ENCODE data around the gene HERC5.
"Not testable (repeated sequence)": the region's sequence is repeated elsewhere in the genome, so short reads cannot be mapped to it uniquely, and the experiment has no call there.

HERC5 gene

DNA sequence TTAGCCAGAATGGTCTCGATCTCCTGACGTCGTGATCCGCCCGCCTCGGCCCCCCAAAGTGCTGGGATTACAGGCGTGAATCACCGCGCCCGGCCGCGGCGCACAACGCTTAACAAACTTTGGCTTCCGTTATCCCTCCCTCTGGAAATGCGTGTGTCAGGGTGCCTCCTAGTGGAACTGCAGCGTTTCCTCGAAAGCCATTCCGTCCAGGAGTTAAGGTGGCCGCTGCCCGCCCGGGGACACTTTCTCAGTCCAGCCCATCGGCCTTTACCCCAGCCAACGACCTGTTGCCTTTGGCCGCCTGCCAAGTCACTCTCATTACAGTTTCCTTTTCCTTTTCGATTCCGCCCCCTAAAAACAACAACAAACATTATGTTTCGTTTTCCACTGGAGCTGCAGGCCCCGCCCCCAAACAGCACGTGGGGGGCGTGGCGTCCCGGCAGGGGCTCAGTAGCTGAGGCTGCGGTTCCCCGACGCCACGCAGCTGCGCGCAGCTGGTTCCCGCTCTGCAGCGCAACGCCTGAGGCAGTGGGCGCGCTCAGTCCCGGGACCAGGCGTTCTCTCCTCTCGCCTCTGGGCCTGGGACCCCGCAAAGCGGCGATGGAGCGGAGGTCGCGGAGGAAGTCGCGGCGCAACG is at the start of gene HERC5:
TSS of gene HERC5 (plus strand) at position 450 of the 637 bp plus-strand sequence. CDS start at position 601, 151 bp downstream.
- DNase-seq = peak; percentile 49

DNA sequence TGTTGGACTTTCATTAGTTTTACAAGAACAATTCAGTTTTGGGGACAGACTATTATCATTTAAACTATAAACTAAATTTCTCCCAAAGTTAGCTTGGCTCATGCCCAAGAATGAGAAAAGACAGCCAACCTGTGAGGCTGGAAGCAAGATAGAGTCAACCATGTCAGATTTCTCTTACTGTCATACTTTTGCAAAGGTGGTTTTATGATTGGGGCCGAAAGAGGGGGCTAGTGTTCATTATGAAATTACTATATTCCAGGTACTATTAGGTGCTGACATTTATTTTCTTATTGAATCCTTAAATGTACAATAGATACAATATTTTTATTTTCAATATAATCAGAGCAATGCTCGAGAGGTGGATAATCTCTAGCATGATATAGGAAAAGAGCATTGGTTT is 47.7 kb upstream of the HERC5 start:
- DNase-seq = no peak

DNA sequence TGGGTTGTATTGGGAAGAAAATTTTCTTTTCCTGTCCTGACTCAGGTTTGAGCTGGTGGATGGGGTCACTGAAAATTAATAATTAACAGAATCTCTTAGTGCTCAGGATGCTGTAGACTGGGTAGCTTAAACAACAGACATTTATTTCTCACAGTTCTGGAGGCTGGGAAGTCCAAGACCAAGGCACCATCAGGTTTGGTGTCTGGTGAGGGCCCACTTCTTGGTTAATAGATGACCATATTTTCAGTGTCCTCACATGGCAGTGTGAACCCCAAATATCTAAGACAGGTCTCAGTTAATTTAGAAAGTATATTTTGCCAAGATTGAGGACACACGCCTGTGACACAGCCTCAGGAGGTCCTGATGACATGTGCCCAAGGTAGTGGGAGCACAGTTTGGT is 47.1 kb upstream of the HERC5 start:
- DNase-seq = no peak

DNA sequence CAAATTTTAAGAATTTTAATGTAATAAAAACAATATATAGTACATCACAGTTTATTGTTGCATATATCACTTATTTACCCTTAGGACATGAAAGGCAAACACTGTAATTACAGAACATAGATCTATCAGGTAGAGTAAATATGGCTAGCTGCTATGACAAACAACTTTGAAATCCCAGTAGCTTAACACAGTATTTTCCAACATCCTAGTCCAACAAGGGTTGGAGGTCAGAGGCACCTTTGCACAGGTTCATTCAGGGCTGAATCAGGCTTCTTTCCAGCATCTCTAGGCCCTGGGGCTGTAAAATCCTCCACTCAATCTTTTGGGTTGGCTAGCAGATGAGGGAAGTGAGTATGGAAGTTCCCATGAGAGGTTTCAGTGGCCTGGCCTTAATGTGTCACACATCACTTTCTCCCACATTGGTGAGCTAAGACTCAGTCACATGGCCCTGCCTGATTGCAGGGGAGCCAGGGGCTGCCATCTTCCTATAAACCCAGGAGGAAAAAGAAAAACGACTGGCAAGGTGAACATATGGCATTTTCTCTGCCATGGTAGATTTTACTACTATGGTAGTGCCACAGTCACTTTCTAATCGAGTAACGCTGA is 45.3 kb upstream of the HERC5 start:
- no peak for DNase-seq

DNA sequence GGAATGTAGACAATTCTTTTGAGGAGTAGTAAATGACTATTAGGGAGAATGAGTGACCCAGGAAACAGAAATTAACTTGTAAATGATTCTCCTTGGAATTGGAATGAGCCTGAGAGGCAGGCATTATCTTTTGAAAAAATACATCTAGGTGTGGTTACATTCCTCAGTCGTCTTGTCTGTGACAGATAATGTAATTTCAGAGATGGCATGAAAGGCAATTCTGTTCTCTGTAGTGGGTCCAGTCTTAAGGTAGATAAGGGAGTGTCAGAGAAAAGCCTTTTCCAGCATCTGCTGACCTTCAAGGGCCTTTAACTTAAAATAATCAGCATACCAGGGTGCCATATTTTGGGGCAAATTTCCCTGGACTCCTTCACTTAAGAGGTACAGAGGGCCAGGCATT is 43.1 kb upstream of the HERC5 start:
- DNase-seq = no peak

DNA sequence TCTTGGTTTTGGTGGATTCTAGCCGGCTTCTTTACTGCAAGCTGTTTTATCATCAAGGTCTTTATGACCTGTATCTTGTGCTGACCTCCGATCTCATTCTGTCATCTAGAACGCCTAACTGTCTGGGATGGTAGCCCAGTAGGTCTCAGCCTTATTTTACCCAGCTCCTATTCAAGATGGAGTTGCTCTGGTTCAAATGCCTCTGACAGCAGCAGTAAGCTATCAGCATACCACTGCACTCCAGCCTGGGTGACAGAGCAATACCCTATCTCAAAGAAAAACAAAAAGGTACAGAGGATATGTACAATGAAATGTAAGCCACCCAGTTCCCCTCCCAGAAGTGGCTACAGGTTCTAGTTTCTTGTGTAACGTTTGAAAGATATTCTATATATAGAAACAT is 42.2 kb upstream of the HERC5 start:
- no peak for DNase-seq

DNA sequence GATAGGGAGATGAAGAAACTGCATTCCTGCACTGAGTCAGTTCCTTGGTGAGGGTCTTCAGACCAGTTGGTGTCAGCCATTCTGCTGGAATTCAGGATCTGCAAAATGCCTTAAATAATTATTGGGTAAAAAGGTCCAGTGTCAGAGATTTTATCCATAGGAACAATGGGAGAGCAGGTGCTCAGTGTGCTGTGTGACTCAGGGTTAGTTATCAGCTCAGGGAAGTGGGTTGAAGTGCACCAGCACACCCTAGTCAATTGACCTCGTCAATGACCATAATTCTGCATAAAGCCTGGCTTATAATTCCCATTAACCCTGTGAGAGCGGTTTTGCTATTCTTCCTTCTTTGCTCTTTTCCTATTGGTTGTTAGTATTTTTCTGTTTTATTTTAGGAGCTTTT is 40.9 kb upstream of the HERC5 start:
- no peak for DNase-seq

DNA sequence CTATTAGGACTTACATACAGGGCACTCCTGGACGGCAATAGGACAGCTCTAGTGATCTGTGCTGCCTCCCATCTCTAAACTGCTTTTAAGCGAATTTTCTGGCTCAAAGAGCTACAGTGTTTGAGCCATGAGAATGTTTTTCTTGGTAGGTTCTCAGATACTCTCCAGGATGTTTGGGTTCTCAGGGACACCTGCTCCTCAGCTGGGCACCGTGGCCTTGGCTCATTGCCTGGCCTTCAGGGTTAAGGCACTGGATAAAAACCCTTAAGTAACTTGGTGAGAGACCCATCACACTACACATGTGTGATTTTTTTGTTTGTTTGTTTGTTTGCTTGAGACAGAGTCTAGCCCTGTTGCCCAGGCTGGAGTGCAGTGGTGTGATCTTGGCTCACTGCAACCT is 38.5 kb upstream of the HERC5 start:
- DNase-seq = no peak

DNA sequence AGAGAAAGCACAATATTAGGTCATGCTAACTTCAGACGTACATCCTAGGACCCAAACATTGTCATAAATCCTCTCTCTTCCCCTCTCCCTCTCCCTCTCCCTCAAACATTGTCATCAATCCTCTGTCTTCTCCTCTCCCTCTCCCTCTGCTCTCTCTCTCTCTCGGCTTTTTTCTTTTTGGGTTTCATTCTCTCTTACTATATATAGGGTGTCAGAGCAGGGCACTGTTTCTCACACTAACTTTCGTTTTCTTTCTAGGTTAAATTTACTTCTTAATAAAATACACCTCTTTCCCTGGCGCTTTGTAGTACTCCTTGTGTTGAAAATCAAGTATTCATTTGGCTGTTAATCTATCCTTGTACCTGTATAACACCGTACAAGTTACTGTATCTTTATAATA is 37.0 kb upstream of the HERC5 start:
- no peak for DNase-seq

DNA sequence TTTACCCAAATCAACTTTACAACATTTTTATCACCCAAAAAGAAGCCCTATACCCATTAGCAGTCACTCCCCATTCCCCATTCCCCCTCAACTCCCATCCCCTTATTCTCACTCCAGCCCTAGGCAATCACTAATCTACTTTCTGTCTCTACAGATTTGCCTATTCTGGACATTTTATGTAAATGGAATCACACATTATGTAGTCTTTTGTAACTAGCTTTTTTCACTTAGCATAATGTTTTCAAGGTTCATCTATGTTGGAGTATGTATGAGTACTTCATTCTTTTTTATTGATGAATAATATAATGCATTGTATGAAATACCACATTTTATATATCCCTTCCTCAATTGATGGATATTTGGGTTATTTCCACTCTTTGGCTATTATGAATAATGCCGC is 36.1 kb upstream of the HERC5 start:
- no peak for DNase-seq

DNA sequence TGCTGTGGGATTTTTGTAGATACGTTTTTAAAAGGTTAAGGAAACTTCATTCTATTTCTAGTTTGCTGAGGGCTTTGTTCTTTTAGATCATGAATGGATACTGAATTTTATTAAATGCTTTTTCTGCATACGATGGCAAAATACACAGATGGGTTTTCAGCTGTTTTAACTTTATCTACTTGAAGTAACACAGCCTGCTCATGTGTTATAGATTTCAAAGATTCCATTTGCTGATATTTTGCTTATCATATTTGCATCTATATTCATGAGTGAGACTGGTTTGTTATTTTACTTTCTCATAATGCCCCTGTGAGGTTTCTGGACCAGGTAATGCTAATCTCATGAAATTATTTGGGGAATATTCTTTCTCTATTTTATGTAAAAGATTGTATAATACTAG is 34.5 kb upstream of the HERC5 start:
- no peak for DNase-seq

DNA sequence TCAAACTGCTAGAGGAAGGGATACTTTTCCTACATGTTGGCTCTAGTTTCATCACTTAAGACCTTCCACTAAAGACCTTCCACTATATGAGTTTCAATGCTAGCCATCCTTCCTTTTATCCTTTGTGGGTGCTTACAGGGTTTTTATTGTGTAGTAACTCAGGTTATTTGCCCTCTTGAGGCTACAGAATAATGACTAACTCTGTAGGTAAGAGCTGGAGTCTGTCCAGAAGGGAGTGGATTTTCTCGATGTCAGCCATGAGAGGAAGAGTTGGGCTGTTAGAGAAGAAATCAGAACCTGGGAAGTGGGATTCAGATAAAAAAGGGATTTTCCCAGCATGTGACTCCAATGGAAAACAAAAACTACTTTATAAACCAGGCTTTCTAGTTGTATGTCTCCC is 27.5 kb upstream of the HERC5 start:
- DNase-seq = no peak

DNA sequence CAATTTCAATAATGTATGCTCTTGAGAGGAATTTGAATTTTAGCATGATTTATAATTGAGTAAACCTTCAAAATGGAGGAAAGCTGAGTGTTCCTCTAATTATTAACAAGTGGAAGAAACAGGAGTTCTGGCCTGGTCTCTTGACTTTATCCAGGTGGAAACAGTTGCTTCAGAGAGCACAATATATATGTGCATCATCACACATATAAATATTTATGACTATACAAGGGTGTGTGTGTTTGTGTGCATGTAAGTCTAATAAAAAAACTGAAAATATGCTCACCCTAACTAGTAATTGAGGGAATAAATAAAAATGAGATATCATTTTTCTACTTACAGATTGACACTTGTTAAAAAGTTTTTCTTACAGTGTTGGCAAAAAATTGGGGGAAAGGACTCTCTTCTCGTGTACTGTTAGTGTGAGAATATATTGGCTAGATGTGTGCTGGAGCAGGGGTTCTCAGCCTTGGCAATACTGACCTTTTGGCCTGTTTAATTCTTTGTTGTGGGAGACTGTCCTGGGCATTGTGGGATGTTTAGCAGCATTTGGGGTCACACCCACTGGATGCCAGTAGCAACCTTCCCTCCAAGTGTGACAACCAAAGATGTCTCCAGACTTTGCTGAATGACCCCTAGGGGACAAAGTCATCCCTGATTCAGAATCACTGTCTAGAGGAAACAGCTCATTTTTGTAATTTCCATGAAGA is 20.8 kb upstream of the HERC5 start:
- DNase-seq = no peak

DNA sequence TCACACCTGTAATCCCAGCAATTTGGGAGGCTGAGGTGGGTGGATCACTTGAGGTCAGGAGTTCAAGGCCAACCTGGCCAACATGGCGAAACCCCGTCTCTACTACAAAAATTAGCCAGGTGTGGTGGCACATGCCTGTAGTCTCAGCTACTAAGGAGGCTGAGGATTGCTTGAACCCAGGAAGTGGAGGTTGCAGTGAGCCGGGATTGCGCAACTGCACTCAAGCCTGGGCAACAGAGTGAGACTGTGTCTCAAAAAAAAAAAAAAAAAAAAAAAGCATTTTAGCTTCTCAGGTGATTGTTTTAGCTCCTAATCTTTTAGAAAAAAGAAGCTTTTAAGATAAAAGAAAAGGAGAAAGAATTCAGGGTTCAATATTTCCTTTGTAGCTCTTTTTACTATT is 19.0 kb upstream of the HERC5 start:
- DNase-seq = not testable (repeated sequence)

DNA sequence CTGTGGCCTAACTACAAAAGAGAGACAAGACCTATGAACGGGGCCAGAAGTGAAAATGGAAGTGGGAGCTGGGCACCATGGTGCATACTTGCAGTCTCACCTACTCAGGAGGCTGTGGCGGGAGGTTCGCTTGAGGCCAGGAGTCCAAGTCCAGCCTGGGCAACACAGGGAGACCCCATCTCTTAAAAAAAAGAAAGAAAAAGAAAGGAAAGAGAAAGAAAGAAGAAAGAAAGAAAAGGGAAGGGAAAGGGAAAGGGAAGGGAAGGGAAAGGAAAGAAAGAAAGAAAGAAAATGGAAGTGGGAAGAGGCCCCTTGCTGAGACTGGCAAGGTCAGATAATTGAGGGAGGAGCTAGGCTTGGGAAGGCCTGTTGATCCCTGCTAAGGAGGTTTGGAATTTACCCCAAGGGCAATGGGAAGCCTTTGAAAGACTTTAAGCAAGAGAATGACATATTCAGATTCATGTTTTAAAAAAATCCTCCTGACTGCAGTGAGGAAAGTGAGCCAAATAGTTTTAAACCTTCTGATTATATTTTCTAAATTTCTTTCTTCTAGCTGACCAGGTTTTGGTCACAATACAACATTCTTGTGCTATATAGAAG is 17.7 kb upstream of the HERC5 start:
- DNase-seq = no peak

DNA sequence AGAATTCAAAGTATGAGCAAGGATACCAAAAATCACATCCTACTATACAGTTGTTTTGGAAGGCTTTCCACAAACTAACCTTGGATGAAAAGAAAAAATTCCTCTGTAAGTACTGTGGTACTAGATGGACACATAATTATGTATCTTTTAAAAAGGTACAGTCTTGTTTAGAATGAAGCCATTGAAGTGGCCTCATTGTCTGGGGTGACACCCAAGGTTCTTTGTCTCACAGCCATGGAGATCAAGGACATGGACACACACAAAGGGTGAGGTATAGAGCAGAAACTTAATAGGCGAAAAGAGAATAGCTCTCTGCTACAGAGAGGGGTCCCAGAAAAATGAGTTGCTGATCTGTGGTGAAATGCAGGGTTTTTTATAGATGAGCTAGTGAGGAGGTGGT is 16.8 kb upstream of the HERC5 start:
- no peak for DNase-seq

DNA sequence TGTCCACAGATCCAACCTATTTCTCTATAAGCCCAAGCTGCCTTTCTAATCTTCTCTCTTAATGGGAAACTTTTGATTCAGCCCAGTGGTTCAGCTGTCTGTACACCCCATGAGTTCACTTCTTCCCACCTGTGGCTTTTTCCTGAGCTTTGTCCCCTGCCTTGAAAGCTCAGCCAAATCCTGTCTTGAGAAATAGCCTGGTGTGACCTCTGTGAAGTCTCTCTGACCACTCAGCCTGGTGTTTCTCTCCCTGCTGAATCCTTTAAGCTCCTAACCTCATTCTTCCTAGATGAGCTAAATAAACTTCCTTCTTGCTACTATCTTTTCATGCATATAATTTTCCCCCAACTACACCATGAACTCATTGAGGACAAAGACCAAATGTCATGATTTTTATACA is 15.2 kb upstream of the HERC5 start:
- DNase-seq = no peak

DNA sequence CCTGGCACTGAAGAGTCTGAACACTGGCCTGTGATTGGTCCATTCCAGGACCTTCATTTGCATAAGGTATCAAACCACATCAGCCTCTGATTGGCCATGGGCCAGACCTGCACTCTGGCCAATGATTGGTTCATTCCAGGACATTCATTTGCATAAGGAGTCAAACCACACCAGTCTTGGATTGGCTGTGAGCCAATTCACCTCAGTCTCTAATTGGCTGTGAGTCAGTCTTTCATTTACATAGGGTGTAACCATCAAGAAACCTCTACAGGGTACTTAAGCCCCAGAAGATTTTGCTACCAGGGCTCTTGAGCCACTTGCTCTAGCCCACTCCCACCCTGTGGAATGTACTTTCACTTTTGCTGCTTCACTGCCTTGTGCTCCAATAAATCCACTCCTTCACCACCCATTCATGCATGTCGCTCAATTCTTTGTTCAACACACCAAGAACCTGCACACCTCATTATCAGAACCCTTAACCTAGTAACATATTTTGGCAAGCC is 14.2 kb upstream of the HERC5 start:
- DNase-seq = no peak

DNA sequence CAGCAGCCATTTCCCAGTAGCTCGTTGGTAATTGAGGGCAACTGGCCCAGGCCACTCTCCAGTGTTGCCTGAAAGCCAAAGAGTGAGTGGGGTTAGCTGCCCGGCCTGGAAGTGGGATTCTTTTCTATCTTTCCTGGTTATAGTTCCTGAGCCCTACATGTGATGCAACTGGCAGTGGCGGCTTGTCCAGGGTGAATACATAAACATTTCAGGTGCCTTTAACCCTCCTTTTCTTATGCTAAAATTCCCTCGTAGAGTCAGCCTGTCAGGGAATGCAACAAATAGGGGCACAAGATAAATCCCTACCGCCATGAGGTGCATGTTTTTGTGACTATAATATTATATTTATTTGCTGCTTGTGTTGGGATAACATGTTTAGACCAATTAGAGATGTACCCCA is 13.4 kb upstream of the HERC5 start:
- no peak for DNase-seq

DNA sequence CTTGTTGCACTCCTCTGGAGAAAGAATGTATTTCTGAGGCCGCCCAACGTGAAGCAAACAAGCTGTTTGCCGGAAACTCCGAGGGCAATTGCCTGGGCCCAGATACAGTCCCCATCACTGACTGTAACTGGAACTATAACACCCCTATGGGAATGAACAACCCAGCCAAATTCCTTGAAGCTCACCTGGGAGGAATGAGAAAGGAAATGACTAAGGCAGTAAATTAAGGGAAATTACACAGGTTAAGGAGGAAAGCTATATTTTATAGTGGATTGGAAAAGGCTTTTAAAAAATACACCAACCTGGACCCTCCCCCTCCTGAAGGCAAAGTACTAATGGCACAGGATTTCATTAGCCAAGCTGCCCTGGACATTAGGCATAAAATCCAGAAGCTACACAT is 11.7 kb upstream of the HERC5 start:
- no peak for DNase-seq

DNA sequence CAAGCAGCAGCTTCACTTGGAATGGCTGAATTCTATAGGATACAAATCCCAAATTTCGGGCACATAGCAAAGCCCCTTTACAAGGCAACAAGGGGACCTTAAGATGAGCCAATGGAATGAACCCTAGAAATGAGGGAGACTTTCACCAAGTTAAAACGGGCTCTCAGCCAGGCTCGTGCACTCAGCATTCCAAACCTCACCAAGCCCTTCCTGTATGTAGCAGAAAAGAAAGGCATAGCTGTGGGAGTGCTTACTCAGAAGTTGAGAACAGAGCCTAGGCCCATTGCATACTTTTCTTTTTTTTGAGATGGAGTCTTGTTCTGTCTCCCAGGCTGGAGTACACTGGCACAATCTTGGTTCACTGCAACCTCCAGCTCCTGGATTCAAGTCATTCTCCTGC is 10.8 kb upstream of the HERC5 start:
- no peak for DNase-seq

DNA sequence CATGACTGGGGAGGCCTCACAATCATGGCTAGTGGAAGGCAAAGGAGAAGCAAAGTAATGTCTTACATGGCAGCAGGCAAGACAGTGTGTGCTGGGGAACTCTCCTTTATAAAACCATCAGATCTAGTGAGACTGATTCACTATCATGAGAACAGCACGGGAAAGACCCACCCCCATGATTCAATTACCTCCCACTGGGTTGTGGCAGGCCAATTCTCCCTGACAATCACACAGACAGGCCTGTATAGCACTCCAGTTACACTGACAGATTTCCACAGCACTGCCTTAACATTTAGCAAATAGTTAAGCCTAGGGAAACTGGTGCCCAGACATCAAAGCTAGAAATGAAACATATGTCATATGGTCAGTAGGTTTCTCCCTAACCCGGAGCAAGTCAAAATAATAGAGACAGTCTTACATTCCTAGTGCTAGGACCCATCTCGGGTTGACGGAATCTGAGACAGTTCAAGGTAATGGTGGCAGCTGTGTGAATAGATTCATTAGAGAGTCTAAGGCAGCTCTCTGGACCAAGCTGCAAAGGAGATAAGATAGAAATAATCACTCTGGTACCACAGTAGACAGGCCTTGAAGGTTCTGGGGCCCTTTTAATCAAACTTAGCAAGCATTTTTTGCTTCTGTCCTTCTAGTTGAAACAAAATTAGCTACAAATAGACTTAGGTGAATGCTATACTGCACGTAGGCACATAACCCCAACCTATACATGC is 9.4 kb upstream of the HERC5 start:
- DNase-seq = no peak

DNA sequence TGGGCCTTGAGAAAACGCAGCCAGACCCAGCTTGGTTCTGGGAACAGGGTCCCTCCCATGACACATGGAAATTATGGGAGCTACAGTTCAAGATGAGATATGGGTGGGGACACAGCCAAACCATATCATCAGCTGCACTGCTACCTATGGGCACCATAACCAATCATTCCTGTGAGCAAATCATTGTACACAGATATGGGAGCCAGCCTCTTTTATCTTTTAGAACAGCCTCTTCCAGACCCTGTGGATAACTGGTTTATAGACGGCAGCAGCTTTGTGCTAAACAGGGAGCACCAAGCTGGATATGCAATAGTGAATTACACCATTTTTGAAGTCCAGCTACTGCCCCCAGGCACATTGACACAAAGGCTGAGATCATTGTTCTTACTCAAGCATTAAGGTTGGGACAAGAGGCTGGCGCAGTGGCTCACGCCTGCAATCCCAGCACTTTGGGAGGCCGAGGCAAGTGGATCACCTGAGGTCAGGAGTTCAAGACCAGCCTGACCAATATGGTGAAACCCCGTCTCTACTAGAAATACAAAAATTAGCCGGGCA is 8.6 kb upstream of the HERC5 start:
- not testable (repeated sequence) for DNase-seq

All from NCI-H2227 treated with DMSO at 0.1 percent for 48 hours (cell line).